ENCODE measurements around the gene HOXB2.

HOXB2 gene

DNA sequence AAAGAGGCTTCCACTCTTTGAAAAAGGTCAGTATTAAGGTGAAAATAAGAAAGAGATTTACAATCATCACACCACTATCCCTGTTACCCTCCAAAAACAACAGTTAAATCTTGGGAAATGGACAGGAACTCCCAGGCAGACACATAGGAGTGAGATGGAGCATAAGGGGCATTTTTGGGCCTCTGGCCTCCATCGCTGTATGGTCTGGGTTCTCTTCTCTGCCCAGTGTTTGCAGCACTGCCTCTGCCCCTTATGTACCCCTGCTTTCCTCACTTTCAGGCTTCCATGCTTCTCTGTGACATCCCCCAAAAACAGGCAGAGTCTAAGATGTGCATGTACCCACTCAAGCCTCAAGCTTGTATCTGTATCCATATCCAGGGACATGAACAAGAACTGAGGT, 630 bp upstream of the HOXB2 start:
- TF ChIP-seq SPI1 (IDR thresholded peaks at IDR 0.05; ENCODE audit: low read depth, low read length): no peak
- TF ChIP-seq PAX5 (IDR thresholded peaks at IDR 0.05; ENCODE audit: insufficient read depth, low read length, severe bottlenecking): no peak
- TF ChIP-seq POLR2A (IDR thresholded peaks at IDR 0.05; ENCODE audit: low read depth, low read length): no peak
- TF ChIP-seq POLR2AphosphoS5 (IDR thresholded peaks at IDR 0.05; ENCODE audit: low read depth, low read length): no peak
- no peak for TF ChIP-seq TAF1 (IDR thresholded peaks at IDR 0.05; ENCODE audit: low read depth, low read length)
- no peak for TF ChIP-seq POU2F2 (IDR thresholded peaks at IDR 0.05; ENCODE audit: low read depth, low read length)
- FAIRE-seq: peak; percentile 41
- DNase-seq (ENCODE audit: insufficient read length, low spot score): no peak

DNA sequence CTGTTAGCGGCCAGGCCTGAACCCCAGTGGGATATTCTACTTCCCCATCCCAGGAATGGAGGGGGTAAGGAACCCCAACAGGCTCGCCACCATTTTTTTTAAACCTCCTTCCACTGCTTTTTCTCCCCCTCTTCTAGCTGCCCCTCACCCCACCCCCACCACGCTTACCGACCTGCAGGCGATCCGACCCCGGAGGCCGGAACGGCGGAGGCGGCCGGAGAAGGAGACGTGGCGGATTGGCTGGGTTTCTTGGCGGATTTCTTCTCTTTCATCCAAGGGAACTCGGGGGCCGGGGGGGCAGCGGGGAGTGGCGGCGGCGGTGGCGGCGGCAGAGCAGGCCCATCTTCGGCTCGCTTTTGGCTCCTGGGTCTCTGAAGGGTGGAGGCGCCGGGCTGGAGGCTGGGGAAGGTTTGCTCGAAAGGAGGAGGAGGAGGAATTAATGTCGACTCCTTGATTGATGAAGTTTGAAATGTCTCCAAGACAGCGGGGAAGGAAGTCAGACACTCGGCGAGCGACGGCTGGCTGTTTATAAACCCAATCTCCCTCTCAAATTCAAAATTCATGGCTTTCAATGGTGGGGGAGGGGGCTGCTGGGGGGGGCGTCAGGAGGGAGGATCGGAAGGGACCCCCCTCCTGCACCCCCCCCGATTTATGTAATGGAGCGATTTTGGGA, 424 bp downstream of the HOXB2 start:
- DNase-seq (ENCODE audit: insufficient read length, low spot score): no peak
- TF ChIP-seq POLR2AphosphoS5 (IDR thresholded peaks at IDR 0.05; ENCODE audit: low read depth, low read length): no peak
- TF ChIP-seq SPI1 (IDR thresholded peaks at IDR 0.05; ENCODE audit: low read depth, low read length): no peak
- TF ChIP-seq TAF1 (IDR thresholded peaks at IDR 0.05; ENCODE audit: low read depth, low read length): no peak
- TF ChIP-seq POU2F2 (IDR thresholded peaks at IDR 0.05; ENCODE audit: low read depth, low read length): no peak
- TF ChIP-seq PAX5 (IDR thresholded peaks at IDR 0.05; ENCODE audit: insufficient read depth, low read length, severe bottlenecking): no peak
- TF ChIP-seq POLR2A (IDR thresholded peaks at IDR 0.05; ENCODE audit: low read depth, low read length): no peak
- FAIRE-seq: no peak

DNA sequence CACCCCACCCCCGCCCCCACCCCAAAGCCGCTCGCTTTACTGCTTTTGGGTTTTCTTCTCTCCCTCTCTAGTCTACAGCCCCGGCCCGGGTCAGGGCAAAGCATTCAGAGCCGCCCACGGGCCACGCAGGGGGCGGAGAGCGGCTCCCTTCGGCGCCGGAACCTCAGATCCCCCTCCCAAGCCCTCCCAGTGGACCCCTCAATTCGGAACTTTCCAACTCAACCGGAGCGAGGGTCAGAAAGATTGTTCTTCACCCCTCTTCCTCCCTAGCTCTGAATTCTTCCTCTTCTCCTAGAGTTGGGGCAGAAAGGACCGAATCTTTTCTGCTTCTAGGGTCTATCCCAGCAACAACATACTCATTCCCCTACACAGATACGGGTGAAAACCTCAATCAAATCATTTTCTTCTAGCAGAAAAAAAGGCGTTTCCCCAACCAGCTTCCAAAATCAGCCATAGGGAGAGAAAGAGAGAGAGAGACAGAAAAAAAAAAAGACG, 1.0 kb downstream of the HOXB2 start:
- DNase-seq (ENCODE audit: insufficient read length, low spot score) (no peak), FAIRE-seq (no peak)
- TF ChIP-seq PAX5 (IDR thresholded peaks at IDR 0.05; ENCODE audit: insufficient read depth, low read length, severe bottlenecking): no peak

DNA sequence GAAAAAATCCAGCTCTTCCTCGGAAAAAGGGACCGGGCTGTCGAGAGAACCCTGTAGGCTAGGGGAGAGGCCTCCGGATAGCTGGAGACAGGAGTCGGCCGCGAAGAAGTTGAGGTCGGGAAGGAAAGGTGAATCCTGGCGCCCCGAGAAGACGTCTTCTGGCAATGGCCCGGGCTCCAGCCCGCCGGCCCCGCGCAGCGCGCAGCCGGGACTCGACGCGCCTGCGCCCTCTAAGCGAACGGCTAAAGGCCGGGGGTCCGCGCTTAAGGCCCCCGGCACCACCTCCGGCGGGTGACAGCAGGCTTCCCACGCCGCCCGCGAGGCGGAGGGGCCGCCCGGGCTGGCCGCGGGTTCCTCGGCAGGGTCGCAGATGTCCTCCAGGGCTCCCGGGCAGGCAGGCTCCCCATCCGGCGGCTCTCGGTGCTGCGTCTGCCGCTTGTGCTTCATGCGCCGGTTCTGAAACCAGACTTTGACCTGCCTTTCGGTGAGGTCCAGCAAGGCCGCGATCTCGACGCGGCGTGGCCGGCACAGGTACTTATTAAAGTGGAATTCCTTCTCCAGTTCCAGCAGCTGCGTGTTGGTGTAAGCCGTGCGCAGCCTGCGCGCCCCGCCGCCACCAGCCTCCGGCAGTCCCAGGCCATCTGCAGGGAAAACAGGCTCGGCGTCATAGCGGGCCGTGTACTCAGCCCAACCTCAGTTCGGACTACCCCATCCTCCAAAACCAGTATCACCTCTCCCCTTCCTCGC, 1.6 kb downstream of the HOXB2 start:
- FAIRE-seq: peak; percentile 88
- TF ChIP-seq POU2F2 (IDR thresholded peaks at IDR 0.05; ENCODE audit: low read depth, low read length) (no peak), POLR2AphosphoS5 (IDR thresholded peaks at IDR 0.05; ENCODE audit: low read depth, low read length) (peak; percentile 71; the same call in 1 of the 2 replicates), SPI1 (IDR thresholded peaks at IDR 0.05; ENCODE audit: low read depth, low read length) (no peak), POLR2A (IDR thresholded peaks at IDR 0.05; ENCODE audit: low read depth, low read length) (peak; percentile 48; the same call in 1 of the 2 replicates), TAF1 (IDR thresholded peaks at IDR 0.05; ENCODE audit: low read depth, low read length) (peak; percentile 65)
- peak; percentile 68 for DNase-seq (ENCODE audit: insufficient read length, low spot score)

DNA sequence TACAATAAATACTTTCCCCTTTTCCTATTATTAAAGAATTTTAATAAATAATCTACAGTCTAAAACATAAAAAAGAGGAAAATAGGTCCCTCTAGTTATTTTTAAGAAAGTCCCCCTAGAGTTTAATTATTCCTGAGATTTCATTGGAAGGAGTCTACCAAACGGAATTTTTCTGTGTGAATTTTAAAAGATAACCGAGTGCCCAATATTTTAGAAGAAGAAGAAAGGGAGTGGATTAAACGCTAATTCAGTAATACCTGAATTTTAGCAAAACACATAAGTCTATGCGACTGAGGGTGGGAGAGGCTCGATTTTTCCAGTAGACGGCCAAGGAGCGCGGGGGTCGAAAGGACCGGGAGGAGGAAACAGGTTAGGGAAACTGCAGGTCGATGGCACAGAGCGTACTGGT, 2.2 kb downstream of the HOXB2 start:
- no peak for TF ChIP-seq TAF1 (IDR thresholded peaks at IDR 0.05; ENCODE audit: low read depth, low read length)
- TF ChIP-seq PAX5 (IDR thresholded peaks at IDR 0.05; ENCODE audit: insufficient read depth, low read length, severe bottlenecking): no peak
- TF ChIP-seq POU2F2 (IDR thresholded peaks at IDR 0.05; ENCODE audit: low read depth, low read length): no peak
- no peak for TF ChIP-seq SPI1 (IDR thresholded peaks at IDR 0.05; ENCODE audit: low read depth, low read length)
- TF ChIP-seq POLR2A (IDR thresholded peaks at IDR 0.05; ENCODE audit: low read depth, low read length): no peak; the same call in 1 of the 2 replicates
- TF ChIP-seq POLR2AphosphoS5 (IDR thresholded peaks at IDR 0.05; ENCODE audit: low read depth, low read length): no peak
- FAIRE-seq: no peak
- DNase-seq (ENCODE audit: insufficient read length, low spot score): no peak

DNA sequence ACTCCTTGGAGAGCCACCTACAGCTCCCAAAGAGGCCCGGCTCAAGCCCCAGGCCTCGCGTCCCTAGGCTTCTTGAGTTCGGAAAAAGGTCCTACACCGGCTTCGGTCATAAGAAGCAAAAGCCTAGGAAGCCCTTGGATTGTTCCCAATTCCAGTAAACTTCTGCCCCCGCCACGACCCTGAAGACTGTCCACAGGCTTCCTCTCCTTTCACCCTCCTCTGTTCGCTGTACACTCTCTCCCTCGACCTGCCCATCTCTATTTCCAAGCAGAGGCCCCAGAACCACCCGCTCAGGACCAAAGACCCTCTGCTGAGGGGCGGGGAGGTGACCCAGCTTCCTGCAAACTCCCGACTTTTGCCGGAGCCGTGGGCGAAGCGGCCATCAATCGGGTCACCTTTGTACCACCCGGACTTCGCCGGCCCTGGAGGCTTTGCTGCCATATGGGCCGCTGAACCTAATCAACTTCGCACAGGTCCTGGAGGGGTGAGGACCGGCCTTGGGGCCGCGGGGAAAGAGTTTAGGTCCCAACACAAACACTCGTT, 2.7 kb downstream of the HOXB2 start:
- TF ChIP-seq POLR2AphosphoS5 (IDR thresholded peaks at IDR 0.05; ENCODE audit: low read depth, low read length) (no peak), POU2F2 (IDR thresholded peaks at IDR 0.05; ENCODE audit: low read depth, low read length) (no peak), SPI1 (IDR thresholded peaks at IDR 0.05; ENCODE audit: low read depth, low read length) (no peak), TAF1 (IDR thresholded peaks at IDR 0.05; ENCODE audit: low read depth, low read length) (no peak), POLR2A (IDR thresholded peaks at IDR 0.05; ENCODE audit: low read depth, low read length) (no peak)
- FAIRE-seq: no peak
- no peak for DNase-seq (ENCODE audit: insufficient read length, low spot score)

DNA sequence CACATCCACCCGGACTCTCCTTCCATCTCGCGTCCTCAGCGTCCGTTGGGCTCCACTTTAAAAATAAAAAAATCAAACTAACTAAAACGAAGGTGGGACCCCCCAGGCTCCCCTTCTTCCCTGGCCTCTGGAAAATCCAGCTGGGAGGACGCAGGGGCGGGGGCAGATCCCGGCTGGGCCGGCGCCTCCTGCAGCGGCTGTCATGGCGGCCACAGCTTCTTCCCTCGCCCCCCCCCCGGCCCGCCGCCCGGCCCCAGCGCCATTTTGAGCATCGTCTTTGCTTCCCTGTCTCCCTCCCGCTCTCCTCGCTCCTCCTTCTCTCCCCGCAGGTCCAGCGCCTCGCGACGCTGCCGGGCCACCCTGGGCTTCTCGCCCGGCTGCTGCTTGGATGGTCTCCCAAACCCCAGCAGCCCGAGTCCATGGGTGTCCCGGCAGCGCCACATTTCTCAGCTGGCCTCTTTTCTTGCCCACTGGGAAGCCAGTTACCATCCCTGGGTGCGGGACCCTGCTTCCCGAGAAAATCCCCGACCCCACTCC, 3.3 kb downstream of the HOXB2 start:
- no peak for TF ChIP-seq POLR2A (IDR thresholded peaks at IDR 0.05; ENCODE audit: low read depth, low read length)
- FAIRE-seq: no peak
- DNase-seq (ENCODE audit: insufficient read length, low spot score): no peak

DNA sequence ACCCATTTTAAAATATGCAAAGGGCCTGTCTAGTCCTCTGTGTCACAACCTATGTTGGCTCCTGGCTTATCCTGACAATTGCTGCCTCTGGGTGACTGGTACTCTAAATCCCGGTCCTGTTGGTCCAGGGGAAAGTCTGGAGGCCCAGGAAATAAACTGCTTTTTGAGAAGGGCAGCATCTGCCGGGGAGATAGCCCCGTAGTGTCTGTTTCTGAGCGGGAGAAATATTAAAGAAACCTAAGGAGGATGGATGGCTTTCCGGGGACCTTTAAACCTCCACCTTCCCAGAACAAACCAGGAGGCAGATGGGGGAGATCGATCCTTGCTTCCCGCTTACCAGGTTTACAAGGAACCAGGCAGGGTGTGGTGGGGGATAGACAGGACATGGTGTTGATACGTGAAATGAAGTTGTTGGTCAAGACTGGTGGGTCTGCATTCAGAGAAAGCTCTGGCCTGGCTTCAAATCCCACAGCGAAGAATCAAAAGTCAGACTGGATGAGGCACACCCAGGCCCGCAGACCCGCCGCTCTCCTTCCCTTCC, 3.8 kb downstream of the HOXB2 start:
- DNase-seq (ENCODE audit: insufficient read length, low spot score) (no peak), FAIRE-seq (peak; percentile 91)
- TF ChIP-seq PAX5 (IDR thresholded peaks at IDR 0.05; ENCODE audit: insufficient read depth, low read length, severe bottlenecking) (no peak), SPI1 (IDR thresholded peaks at IDR 0.05; ENCODE audit: low read depth, low read length) (no peak), POU2F2 (IDR thresholded peaks at IDR 0.05; ENCODE audit: low read depth, low read length) (peak; percentile 14; the same call in 1 of the 2 replicates), POLR2AphosphoS5 (IDR thresholded peaks at IDR 0.05; ENCODE audit: low read depth, low read length) (no peak)

DNA sequence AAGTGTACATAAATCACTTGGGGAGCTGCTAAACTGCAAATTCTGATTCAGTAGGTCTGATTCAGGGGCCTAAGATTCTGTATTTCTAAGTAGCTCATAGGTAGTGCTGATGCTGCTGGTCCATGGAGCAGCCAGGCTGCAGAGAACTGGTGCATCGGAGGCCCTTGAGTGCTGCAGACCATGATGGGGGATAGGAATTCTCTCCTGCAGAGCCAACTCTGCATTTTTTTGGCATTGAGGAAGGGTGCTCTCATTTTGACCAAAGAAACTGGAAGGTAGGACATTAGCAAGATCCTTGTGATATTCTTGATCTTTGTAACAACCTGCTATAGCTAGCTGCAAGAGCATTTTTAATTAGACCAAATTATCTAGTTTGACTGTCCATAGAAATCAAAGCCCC, 4.7 kb downstream of the HOXB2 start:
- FAIRE-seq (peak; percentile 52), DNase-seq (ENCODE audit: insufficient read length, low spot score) (no peak)
- TF ChIP-seq POLR2AphosphoS5 (IDR thresholded peaks at IDR 0.05; ENCODE audit: low read depth, low read length) (no peak), POLR2A (IDR thresholded peaks at IDR 0.05; ENCODE audit: low read depth, low read length) (no peak), PAX5 (IDR thresholded peaks at IDR 0.05; ENCODE audit: insufficient read depth, low read length, severe bottlenecking) (no peak), POU2F2 (IDR thresholded peaks at IDR 0.05; ENCODE audit: low read depth, low read length) (no peak), TAF1 (IDR thresholded peaks at IDR 0.05; ENCODE audit: low read depth, low read length) (no peak), SPI1 (IDR thresholded peaks at IDR 0.05; ENCODE audit: low read depth, low read length) (no peak)
